Stimulated activated CD4-positive, alpha-beta T cell treated with anti-CD3 and anti-CD28 coated beads, Interleukin-2, amount 100 ng/mL, for 4 hours (primary cell): ENCODE results near the gene ADARB2.
"Not testable (repeated sequence)": the region's sequence is repeated elsewhere in the genome, so short reads cannot be mapped to it uniquely, and the experiment has no call there.

ENCODE experiments used
- DNase-seq: peaks from one replicate; pipeline ENCODE4 v3.0.0-alpha.2; 2020; ENCODE audit warnings: low read depth

The ADARB2 gene

DNA sequence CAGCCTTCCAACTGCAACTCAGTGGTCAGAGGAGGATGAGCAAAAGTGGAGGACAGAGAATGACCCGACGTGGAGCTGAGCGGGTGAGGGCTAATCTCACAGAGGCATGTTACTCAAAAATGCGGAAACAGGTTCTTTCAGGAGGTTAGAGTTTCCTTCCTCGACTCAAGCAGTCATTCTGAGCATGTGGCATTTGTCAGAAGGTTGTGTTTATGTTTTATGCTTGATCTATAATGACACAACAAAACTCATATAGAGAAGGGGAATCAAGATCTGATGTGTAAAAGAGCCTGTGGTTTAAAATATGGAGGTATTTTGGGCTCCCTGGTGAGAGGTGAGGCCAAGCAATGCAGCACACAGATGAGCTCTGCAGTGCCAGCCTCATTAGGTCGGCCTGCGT lies 311.4 kb downstream of the ADARB2 start:
- no peak for DNase-seq

GRCh38 chr10:1424648-1425047 lies 312.7 kb downstream of the ADARB2 start:
- no peak for DNase-seq

DNA sequence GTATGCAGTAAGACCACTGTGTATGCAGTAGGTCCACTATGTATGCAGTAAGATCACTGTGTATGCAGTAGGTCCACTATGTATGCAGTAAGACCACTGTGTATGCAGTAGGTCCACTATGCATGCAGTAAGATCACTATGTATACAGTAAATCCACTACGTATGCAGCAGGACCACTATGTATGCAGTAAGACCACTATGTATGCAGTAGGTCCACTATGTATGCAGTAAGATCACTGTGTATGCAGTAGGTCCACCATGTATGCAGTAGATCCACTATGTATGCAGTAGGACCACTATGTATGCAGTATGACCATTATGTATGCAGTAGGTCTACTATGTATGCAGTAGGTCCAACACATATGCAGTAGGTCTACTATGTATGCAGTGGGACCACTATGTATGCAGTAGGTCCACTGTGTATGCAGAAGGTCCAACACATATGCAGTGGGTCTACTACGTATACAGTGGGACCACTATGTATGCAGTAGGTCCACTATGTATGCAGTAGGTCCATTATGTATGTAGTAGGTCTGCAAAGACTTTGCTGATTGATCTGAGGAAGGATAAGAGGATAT lies 313.6 kb downstream of the ADARB2 start:
- DNase-seq: no peak

GRCh38 chr10:1422275-1422674 lies 315.1 kb downstream of the ADARB2 start:
- DNase-seq: no peak

- peak; percentile 46 for DNase-seq
These were observed 316.5 kb downstream of the ADARB2 start for GRCh38 chr10:1420661-1421362.

DNA sequence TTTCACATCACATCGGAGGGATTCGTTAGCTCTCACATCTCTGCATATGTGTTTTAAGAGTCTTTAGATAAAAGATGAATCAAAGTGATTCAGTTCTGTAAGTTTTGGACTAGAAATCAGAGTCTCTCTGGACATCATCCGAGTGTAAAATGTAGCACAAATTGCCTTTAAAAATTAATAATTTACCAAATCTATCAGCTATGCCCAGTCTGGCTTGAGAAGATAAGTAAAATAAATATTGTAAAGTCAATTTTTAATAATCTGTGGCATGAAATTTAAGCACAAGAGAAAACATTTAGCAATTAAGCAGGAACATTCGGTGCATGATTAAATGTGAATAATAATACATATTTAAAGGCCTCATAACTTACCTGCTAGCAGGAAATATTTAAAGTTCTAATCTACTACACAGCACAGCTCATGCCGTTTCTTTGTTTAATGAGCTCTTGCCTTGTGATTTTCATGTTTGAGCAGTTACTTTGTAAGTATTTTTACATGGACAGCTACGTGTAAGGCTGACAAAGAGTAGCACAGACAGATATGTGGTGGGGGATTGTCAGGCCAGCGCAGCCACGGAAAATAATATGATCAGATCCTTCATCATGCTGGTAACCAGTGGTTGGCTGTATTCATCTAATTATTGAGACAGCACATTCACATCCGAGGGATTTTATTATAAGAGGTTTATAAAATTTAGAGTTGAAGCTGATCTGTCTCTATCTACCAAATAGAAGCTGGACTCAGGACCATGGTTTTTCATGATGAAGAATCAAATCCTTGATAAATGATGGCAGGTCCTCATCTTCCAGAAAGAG lies 317.3 kb downstream of the ADARB2 start:
- DNase-seq: no peak

- DNase-seq: no peak
These were observed 319.2 kb downstream of the ADARB2 start for GRCh38 chr10:1418031-1418550.

GRCh38 chr10:1417574-1417973 lies 319.8 kb downstream of the ADARB2 start:
- no peak for DNase-seq

- DNase-seq: no peak
These were observed 320.8 kb downstream of the ADARB2 start for GRCh38 chr10:1416456-1417037.

DNA sequence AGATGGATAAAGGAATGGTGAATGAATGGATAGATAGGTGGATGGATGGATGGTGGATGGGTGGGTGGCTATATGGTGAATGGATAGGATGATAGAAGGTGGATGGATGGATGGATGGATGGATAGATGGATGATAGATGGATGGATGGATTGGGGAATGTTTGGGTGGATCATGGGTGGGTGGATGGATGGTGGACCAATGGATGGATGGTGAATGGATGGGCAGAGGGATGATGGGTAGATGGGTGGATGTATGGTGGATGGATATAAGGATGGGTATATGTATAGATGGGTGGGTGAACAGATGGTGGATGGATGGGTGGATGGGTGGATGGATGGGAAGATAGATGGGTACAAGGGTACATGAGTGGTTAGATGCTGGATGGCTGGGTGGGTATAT lies 322.4 kb downstream of the ADARB2 start:
- no peak for DNase-seq

- not testable (repeated sequence) for DNase-seq
These were observed 323.0 kb downstream of the ADARB2 start for GRCh38 chr10:1414346-1414745.

DNA sequence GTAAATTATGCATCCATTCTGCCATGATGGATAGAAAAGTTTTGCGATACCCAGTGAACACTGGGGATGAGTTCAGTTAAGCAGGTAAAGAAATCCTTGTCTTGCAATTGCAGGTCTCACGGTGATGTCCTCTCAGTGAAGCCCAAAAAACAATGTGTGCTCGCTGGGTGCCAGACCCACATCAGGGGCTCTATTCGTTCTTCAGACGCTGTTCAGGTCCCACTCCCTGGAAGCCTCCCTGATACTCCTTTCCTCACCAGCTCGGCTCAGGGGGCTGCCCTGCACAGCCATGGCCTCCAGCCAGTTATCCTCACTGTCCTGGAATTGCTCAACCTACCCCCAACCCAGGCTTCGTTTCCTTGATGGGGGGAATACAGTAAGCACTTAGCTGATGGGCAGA lies 323.5 kb downstream of the ADARB2 start:
- no peak for DNase-seq

GRCh38 chr10:1413256-1413655 lies 324.1 kb downstream of the ADARB2 start:
- DNase-seq: no peak

- DNase-seq: no peak
These were observed 324.7 kb downstream of the ADARB2 start for GRCh38 chr10:1412531-1413189.

DNA sequence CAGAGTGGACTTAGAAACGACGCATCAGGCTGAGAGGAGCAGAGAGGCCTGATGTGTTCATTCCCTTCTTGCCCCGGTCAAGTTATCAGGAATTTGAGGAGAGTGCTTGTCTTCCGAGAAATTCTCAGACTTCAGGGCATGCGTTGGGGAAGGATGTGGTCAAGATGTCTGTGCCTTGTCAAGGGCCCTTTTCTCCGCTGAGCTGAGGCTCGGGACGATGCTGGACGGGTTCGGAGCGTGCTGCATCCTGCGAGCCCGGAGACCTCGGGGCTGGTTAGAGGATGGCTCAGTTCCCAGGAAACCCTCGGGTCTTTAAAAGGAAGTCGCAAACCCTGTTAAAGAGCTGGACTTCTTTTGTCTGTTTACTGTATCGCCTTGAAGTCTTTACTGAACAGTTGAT lies 325.4 kb downstream of the ADARB2 start:
- DNase-seq: no peak

DNA sequence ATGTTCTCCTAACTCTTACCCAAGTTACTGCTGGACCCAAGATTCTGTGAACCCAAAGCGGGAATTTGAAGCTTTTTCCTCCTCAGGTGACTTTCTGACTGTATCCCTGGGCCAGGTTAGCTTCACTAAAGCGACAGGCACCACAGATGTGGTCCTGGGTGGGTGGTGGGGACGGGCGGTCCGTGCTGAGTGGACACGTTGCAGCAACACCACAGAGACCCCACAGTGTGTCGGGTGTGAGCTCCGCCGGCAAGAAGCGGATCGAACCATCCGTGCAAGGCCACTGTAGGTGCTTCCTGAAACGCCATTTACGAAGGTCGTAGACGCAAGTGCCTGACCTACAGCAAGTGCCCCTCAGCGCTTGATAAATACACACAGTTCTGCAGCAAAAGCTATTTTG lies 325.9 kb downstream of the ADARB2 start:
- no peak for DNase-seq

GRCh38 chr10:1410469-1411395 lies 326.6 kb downstream of the ADARB2 start:
- no peak for DNase-seq

- DNase-seq: no peak
These were observed 327.3 kb downstream of the ADARB2 start for GRCh38 chr10:1410032-1410431.

- DNase-seq: no peak
These were observed 327.9 kb downstream of the ADARB2 start for GRCh38 chr10:1409392-1409791.

- DNase-seq: no peak
These were observed 328.5 kb downstream of the ADARB2 start for GRCh38 chr10:1408651-1409367.
